Stimulated activated CD4-positive, alpha-beta T cell treated with anti-CD3 and anti-CD28 coated beads, Interleukin-2, amount 100 ng/mL, for 4 hours (primary cell): Measurements from ENCODE around the gene MLH1.
"Not testable (repeated sequence)": the region's sequence is repeated elsewhere in the genome, so short reads cannot be mapped to it uniquely, and the experiment has no call there.

Source experiments
- DNase-seq: peaks from one replicate; pipeline ENCODE4 v3.0.0-alpha.2; 2020; ENCODE audit warnings: low read depth

MLH1 gene

DNA sequence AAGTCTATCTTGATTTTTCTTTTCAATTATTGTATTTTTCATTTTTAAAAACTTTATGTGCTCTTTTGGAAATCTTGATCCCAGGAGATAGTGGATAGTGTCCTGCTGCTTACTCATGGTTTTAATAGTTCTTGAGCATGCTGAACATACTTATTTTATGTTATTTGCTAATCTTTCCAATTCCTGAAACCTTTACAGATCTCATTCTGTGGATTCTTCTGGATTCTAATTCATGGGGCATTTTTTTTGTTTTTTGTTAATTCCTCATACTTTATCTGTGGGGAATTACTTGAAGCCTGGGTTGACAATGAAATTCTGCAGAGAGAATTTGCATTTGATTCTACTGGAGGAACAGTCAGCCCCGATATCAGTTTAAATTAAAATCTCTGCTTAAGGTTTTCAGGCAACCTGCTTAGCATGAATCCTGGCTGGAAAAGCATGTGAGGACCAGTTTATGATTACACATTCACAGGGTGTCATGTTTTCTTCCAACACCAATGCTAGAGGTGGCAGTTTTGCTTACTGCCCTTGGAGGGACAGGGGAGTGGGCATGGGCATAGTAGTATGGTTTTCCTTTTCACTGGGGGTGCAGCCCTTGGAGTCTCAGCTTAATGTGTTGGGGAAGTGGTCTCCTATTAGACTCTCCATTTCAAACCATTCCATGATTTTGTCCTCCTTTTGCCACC, 46.0 kb downstream of the MLH1 start:
- no peak for DNase-seq

DNA sequence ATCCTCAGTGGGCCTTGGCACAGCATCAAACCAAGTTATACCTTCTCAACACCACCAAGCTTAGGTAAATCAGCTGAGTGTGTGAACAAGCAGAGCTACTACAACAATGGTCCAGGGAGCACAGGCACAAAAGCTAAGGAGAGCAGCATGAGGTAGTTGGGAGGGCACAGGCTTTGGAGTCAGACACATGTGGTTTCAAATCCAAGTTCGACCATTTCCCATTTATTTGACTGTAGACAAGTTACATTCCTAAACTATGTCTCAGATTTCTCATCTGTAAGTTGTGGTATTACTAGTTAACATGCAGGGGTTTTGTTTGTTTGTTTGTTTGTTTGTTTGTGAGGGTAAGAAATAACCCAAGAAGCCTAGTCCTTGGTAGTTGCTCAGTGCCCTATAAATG, 46.9 kb downstream of the MLH1 start:
- DNase-seq: no peak

GRCh38 chr3:37041546-37042195, 48.4 kb downstream of the MLH1 start:
- no peak for DNase-seq

- DNase-seq: not testable (repeated sequence)
Observed at GRCh38 chr3:37042712-37043111, 49.4 kb downstream of the MLH1 start.

- no peak for DNase-seq
Observed at GRCh38 chr3:37050282-37050681, 57.0 kb downstream of the MLH1 start.

DNA sequence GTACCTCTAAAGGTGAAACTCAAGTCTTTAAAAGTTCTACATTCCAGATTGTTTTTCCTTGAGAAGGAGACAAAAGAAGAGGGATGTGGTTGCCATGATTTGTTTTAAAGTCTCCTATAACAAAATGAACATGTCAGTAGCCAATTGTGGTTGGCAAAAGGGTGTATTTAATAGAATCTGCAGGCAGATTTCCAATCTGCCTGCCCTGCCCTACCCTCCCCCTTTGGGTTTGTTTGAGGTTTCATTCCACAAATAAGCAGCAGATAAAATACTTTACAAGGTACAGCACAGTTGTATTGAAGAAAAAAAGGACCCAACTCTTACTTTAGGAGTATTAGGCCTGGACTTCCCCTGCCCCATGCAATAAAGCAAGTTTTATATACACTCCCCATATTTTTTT, 59.5 kb downstream of the MLH1 start:
- no peak for DNase-seq

DNA sequence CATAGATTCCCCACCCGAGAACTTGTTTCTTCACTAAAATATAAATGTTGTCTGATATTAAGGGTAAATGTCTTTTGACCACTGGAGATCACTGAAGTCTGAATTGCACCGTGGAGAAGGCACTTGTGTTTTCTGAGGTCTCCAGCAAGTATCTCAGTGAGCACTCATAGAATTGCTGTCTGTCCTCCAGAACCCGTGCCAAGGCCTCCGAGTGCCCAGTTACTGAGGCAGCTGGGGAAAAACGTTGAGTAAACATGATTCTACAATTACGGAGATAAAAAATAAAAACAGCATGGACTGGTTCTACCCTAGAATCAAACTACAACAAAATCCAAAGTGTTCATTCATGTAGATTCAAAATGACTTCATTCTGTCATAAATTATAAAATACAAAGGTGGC, 60.0 kb downstream of the MLH1 start:
- DNase-seq: no peak

DNA sequence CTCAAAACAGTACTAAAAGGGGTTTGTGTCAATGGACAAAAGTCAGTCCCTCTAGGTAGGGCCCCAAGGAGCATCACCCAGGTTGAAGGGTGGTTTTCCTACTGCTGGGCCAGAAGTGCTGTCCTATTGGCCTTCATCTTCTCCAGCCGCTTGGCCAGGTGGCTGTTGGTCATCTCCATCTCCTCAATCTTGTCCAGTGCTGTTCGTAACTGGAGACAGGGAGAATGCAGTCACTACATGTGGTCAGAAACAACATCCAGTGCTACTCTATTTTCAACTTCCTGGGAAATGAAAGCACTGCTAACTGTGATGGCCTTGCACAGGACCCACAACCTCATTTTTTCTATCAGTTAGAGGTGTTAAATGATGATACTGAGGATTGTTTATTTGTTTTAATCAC, 60.4 kb downstream of the MLH1 start:
- no peak for DNase-seq

DNA sequence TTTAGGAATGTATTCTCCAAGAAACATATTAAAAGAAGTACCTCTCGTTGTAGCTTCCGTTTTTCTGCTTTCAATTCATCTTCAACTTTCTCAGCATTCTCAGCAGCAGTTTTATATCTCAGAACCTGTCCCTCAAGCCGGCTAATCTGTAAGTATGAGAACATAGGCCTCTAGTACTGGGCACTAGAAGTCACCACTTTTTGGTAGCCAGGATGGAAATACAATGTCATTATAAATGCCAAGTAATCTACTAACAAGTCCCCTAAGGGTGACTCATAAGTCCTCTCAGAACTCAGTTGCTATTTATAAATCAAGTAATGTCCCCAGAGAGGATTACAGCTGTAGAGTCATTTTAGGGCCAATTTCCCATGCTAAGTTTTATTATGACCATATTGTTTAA, 61.1 kb downstream of the MLH1 start:
- no peak for DNase-seq

GRCh38 chr3:37055077-37055476, 61.8 kb downstream of the MLH1 start:
- DNase-seq: not testable (repeated sequence)

GRCh38 chr3:37056826-37057225, 63.5 kb downstream of the MLH1 start:
- DNase-seq: no peak

- no peak for DNase-seq
Observed at GRCh38 chr3:37058117-37058516, 64.8 kb downstream of the MLH1 start.

DNA sequence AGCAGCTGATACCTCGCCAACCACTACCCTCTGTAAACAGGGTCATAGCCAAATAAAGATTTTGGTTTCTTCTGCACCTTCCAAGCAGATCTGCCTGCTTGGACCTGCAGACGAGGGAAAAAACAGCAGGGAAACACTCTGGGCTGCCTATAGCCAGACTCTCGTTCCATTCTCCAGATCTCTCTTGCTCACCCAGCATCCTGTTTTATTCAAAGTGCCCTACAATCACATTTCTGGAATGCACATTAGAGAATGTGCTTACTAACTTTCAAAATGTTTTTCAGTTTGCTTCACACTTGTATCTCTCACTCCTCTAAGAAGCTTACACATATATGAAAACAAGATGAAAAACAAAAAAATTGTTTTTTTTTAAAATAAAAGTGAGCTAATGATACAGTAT, 71.4 kb downstream of the MLH1 start:
- no peak for DNase-seq

GRCh38 chr3:37067577-37067976, 74.3 kb downstream of the MLH1 start:
- DNase-seq: no peak

GRCh38 chr3:37068031-37068430, 74.7 kb downstream of the MLH1 start:
- no peak for DNase-seq

DNA sequence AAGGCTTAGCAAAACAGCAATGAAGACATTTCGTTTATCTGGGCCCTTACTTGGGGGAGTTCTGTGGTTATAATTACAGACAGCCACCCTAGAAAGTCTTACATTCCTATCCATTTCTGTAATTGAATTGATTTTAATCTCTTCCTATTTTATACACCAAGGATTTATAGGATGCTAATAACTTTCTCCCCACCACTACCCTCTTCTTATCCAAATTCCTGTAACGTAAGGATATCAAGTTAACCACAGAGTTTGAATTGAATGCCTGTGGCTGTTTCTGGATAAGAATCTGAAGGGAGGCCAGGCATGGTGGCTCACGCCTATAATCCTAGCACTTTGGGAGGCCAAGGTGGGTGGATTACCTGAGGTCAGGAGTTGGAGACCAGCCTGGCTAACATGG, 78.6 kb downstream of the MLH1 start:
- no peak for DNase-seq

- DNase-seq: no peak
Observed at GRCh38 chr3:37072892-37073291, 79.6 kb downstream of the MLH1 start.

GRCh38 chr3:37074178-37074577, 80.9 kb downstream of the MLH1 start:
- no peak for DNase-seq

DNA sequence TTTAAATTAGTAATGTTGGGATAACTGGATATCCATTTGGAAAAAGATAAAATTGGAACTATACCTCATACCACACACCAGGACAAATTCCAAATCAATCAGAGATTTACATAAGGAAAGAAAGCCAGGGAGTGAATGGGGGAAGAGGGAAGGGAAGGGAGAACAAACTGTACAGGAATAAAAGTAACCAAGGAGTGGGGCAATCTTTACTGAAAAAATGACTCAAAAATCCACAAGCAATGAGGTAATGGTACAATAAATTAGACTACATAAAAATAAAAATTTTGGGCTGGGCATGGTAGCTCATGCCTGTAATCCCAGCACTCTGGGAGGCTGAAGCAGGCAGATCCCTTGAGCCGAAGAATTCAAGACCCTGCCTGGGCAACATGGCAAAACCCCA, 82.6 kb downstream of the MLH1 start:
- DNase-seq: no peak

DNA sequence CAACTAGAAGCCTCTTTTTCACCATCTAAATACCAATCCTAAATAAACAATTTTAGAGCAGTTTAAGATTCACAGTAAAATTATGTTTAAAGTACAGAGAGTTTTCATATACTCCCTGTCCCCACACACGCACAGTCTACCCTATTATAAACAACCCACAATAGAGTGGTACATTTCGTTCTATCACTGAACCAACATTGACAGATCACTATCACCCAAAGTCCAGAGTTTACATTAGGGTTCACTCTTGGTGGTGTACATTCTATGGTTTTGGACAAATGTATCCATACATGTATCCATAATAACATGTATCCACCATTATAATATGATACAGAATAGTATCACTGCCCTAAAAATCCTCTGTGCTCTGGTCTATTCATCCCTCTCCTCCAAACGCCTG, 89.0 kb downstream of the MLH1 start:
- DNase-seq: no peak

DNA sequence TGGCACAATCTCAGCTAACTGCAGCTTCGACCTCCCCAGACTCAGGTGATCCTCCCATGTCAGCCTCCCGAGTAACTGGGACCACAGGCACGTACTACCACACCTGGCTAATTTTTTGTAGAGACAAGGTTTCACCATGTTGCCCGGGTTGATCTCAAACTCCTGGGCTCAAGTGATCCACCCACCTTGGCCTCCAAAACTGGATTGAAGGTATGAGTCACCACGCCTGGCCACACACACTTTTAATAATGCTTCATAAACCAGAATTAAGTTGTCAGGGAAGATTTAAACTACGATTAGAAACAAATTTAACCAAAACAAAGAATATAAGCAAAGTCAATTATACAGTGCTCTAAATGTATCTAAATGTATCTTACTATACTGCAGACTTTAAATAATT, 93.6 kb downstream of the MLH1 start:
- no peak for DNase-seq

DNA sequence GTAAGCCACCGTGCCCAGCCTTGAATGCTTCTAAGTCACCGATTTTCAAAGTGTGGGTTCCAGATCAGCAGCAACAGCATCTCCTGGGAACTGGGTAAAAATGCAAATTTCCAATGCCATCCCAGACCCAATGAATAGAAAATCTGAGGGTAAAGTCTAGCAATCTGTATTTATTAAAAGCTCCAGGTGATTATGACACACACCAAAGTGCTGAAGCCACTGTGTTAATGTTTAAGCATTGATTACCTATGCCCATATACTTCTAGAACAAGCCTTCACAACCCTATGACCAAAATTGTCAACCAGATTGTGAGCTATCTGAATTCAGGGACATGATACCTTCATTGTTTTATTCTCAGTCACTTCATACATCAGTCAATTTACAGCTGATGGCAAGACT, 94.6 kb downstream of the MLH1 start:
- no peak for DNase-seq

DNA sequence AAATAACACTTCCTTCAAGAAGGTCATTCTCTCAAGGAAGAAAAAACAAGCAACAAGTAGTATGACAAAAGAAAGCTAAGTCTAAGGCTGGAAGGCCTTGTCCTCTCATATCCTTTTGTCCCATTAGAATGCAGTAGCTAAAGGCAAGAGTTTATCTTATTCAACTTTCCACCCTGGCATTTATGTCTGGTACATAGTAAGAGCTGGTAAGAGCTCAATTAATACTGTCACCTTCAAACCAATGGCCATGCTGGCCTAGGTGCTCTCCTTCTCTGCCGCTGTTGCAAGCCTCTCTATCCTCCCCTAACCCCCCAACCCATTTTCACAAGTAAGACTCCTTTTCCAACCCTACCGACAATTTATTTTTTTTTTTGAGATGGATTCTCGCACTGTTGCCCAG, 99.2 kb downstream of the MLH1 start:
- DNase-seq: no peak

DNA sequence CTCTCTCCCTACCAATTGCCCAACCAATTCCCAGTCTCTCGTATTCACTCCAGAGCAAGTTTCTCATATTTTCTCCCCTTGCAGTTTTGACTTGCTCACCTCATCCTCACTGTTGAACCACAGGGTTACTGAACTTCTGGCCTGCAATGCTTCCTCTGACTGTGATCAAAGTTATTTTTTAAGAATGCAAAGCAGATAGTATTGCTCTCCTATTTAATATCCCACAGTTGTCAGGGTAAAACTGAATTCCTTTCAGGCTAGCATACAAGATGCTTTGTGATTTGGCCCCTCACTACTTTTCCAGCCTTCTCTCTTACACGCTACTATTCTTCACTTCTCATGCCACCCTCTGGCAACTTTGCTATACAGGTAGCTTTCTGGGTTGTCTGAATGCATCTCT, 100.2 kb downstream of the MLH1 start:
- no peak for DNase-seq
